GM23248 (cell line): ENCODE measurements around the gene FBLN2. TPM values are rescaled to one million over a fixed set of nuclear protein-coding genes. Genes with fewer than 3 reads are reported as not detected.

Source experiments
- DNase-seq: peaks from one replicate; pipeline ENCODE4 v3.0.0-alpha.2; 2015
- H2AFZ ChIP-seq: fragments of 200-600 bp; sonication (generic); 2 replicates; pipeline ENCODE4 v1.6.1; 2016; ENCODE audit warnings: antibody characterized with exemption
- H3F3A ChIP-seq: fragments of 200-600 bp; sonication (generic); 2 replicates; pipeline ENCODE4 v1.6.1; 2016; ENCODE audit warnings: mild to moderate bottlenecking, antibody characterized with exemption, mixed run types; ENCODE audit not compliant: insufficient read depth
- H3K27ac ChIP-seq: fragments of 200-600 bp; sonication (generic); 2 replicates; pipeline ENCODE4 v1.5.1; 2016; ENCODE audit warnings: mild to moderate bottlenecking
- H3K27me3 ChIP-seq: fragments of 200-600 bp; sonication (generic); replicated peaks from 2 replicates; pipeline ENCODE4 v1.6.1; 2016; ENCODE audit warnings: mild to moderate bottlenecking; ENCODE audit not compliant: insufficient read depth
- H3K36me3 ChIP-seq: fragments of 200-600 bp; sonication (generic); 2 replicates; pipeline ENCODE4 v1.6.1; 2016; ENCODE audit warnings: low read depth, mild to moderate bottlenecking
- H3K4me1 ChIP-seq: fragments of 200-600 bp; sonication (generic); 2 replicates; pipeline ENCODE4 v1.6.1; 2016; ENCODE audit warnings: mild to moderate bottlenecking; ENCODE audit not compliant: insufficient read depth
- H3K4me2 ChIP-seq: fragments of 200-600 bp; sonication (generic); one replicate; pipeline ENCODE4 v1.6.1; 2016; ENCODE audit warnings: mild to moderate bottlenecking; ENCODE audit not compliant: unreplicated experiment
- H3K4me3 ChIP-seq: fragments of 200-600 bp; sonication (generic); 2 replicates; pipeline ENCODE4 v1.5.1; 2016; ENCODE audit warnings: mild to moderate bottlenecking
- H3K79me2 ChIP-seq: fragments of 200-600 bp; sonication (generic); 2 replicates; pipeline ENCODE4 v1.6.1; 2016; ENCODE audit warnings: mild to moderate bottlenecking; ENCODE audit not compliant: insufficient read depth
- H3K9ac ChIP-seq: fragments of 200-600 bp; sonication (generic); 2 replicates; pipeline ENCODE4 v1.6.1; 2016; ENCODE audit warnings: mild to moderate bottlenecking
- H3K9me2 ChIP-seq: fragments of 200-600 bp; sonication (generic); 2 replicates; pipeline ENCODE4 v1.6.1; 2016; ENCODE audit warnings: mixed run types, mild to moderate bottlenecking, moderate library complexity; ENCODE audit not compliant: insufficient read depth
- H3K9me3 ChIP-seq: fragments of 200-600 bp; sonication (generic); one replicate; pipeline ENCODE4 v1.6.1; 2017; ENCODE audit warnings: low read depth
- H4K20me1 ChIP-seq: fragments of 200-600 bp; sonication (generic); 2 replicates; pipeline ENCODE4 v1.6.0; 2016; ENCODE audit not compliant: insufficient read depth
- EZH2 ChIP-seq: fragments of 200-600 bp; sonication (generic); IDR thresholded peaks from 2 replicates; pipeline ENCODE4 v1.6.1; 2018; ENCODE audit warnings: antibody characterized with exemption, mild to moderate bottlenecking; ENCODE audit not compliant: insufficient read depth, poor library complexity, severe bottlenecking
- EZH2phosphoT487 ChIP-seq: fragments of 200-600 bp; sonication (generic); IDR thresholded peaks from 2 replicates; pipeline ENCODE4 v1.6.1; 2018; ENCODE audit warnings: antibody characterized with exemption, moderate library complexity, mild to moderate bottlenecking, low read depth; ENCODE audit not compliant: insufficient read depth
- WGBS, 2 experiments: methylation state at CpG; one replicate each; pipeline ENCODE4 v1.1.6; 2015 to 2017; ENCODE audit warnings: low lambda C conversion rate in 2 of 2, low coverage in 1 of 2; ENCODE audit errors: missing lambda C conversion rate in 2 of 2; 5-methylcytosine and 5-hydroxymethylcytosine counted together
- in situ Hi-C: fragments of 300-500 bp; cut with MboI; formaldehyde crosslinking; loops from 2 replicates; pipeline ENCODE4 v1.15.0; 2020
- polyA plus RNA-seq: library from polyadenylated mRNA; unstranded; fragments of >200 nt; fragmentation: Nextera tagmentation; extraction: Ambion mirVana; gene quantifications from 2 replicates; pipeline ENCODE4 v1.2.1, GENCODE V29; 2016
- total RNA-seq: library from RNA; depleted of rRNA; stranded (reverse); fragments of >200 nt; shearing (Covaris generic); gene quantifications from 2 replicates; pipeline ENCODE4 v1.2.3, GENCODE V29; 2014

The FBLN2 gene
- total and polyA plus RNA-seq, 2 experiments from 2014 or later = 447 to 636 TPM

GRCh38 chr3:13507570-13508339 lies 41.2 kb upstream of the FBLN2 start:
- Histone ChIP-seq H3K27ac (peak overlapping the region; percentile 41), H3K9me2 (no peaks in the 10 kb centered on the region), H3K9ac (peak overlapping the region; percentile 26), H3K4me2 (peak overlapping the region; percentile 0), H2AFZ (0 out of 2 replicates have a peak overlapping the region, but pooled peaks have one; percentile 1), H3K79me2 (no peaks in the 10 kb centered on the region), H3K9me3 (no peaks in the 10 kb centered on the region), H3F3A (peaks cover 9% of the 10 kb centered on the region), H4K20me1 (no peaks in the 10 kb centered on the region), H3K27me3 (no peaks in the 10 kb centered on the region), H3K36me3 (no peaks in the 10 kb centered on the region), H3K4me3 (no peak overlapping the region), H3K4me1 (peaks cover 9% of the 10 kb centered on the region)
- in situ Hi-C loops = no loop called here
- DNase-seq = peak; percentile 68
- WGBS, 2 experiments = 24 to 27% methylated on average over 18 to 19 of the region's 20 CpGs
- no peak for TF ChIP-seq EZH2
- no peak for TF ChIP-seq EZH2phosphoT487

GRCh38 chr3:13508496-13508895 lies 40.4 kb upstream of the FBLN2 start:
- no peaks in the 10 kb centered on the region for H4K20me1 ChIP-seq
- no peak overlapping the region for H3K27ac ChIP-seq
- H3K27me3 ChIP-seq = no peaks in the 10 kb centered on the region
- H3K36me3 ChIP-seq = no peaks in the 10 kb centered on the region
- no peaks in the 10 kb centered on the region for H3K9me2 ChIP-seq
- H3K4me2 ChIP-seq = no peak overlapping the region
- H2AFZ ChIP-seq = no peak overlapping the region
- H3F3A ChIP-seq = peaks cover 9% of the 10 kb centered on the region
- H3K4me1 ChIP-seq = peaks cover 15% of the 10 kb centered on the region
- H3K4me3 ChIP-seq = no peak overlapping the region
- DNase-seq = no peak
- TF ChIP-seq EZH2phosphoT487 = no peak
- TF ChIP-seq EZH2 = no peak
- in situ Hi-C loops = no loop called here
- WGBS, 2 experiments = 94% methylated on average over 8 of the region's 8 CpGs
- no peaks in the 10 kb centered on the region for H3K9me3 ChIP-seq
- H3K79me2 ChIP-seq = no peaks in the 10 kb centered on the region
- no peak overlapping the region for H3K9ac ChIP-seq

- WGBS, 2 experiments = 93 to 95% methylated on average over 15 of the region's 15 CpGs
- H3K79me2 ChIP-seq = no peaks in the 10 kb centered on the region
- H4K20me1 ChIP-seq = no peaks in the 10 kb centered on the region
- no peak for TF ChIP-seq EZH2phosphoT487
- TF ChIP-seq EZH2 = no peak
- in situ Hi-C loops = no loop called here
- no peaks in the 10 kb centered on the region for H3K9me3 ChIP-seq
- peaks cover 22% of the 10 kb centered on the region for H3K4me1 ChIP-seq
- DNase-seq = no peak
- H3K9ac ChIP-seq = no peak overlapping the region
- H2AFZ ChIP-seq = no peak overlapping the region
- no peaks in the 10 kb centered on the region for H3K36me3 ChIP-seq
- H3K27me3 ChIP-seq = no peaks in the 10 kb centered on the region
- no peak overlapping the region for H3K4me3 ChIP-seq
- H3K9me2 ChIP-seq = no peaks in the 10 kb centered on the region
- H3F3A ChIP-seq = peaks cover 11% of the 10 kb centered on the region
- H3K27ac ChIP-seq = no peak overlapping the region
- no peak overlapping the region for H3K4me2 ChIP-seq
These were observed 39.7 kb upstream of the FBLN2 start for GRCh38 chr3:13509059-13509815.

- H3K4me2 ChIP-seq = no peak overlapping the region
- no peaks in the 10 kb centered on the region for H3K9me2 ChIP-seq
- TF ChIP-seq EZH2phosphoT487 (no peak), EZH2 (no peak)
- H3K4me3 ChIP-seq = no peak overlapping the region
- in situ Hi-C loops = no loop called here
- H3F3A ChIP-seq = peaks cover 17% of the 10 kb centered on the region
- no peaks in the 10 kb centered on the region for H3K36me3 ChIP-seq
- no peak overlapping the region for H3K27ac ChIP-seq
- no peaks in the 10 kb centered on the region for H3K79me2 ChIP-seq
- no peak for DNase-seq
- H2AFZ ChIP-seq = no peak overlapping the region
- no peaks in the 10 kb centered on the region for H4K20me1 ChIP-seq
- WGBS, 2 experiments = 88 to 90% methylated on average over 7 to 8 of the region's 8 CpGs
- H3K9me3 ChIP-seq = no peaks in the 10 kb centered on the region
- H3K27me3 ChIP-seq = no peaks in the 10 kb centered on the region
- peaks cover 28% of the 10 kb centered on the region for H3K4me1 ChIP-seq
- no peak overlapping the region for H3K9ac ChIP-seq
These were observed 39.1 kb upstream of the FBLN2 start for GRCh38 chr3:13509816-13510192.
